ENCODE data around the gene TAF4B.
"Not testable (repeated sequence)": the region's sequence is repeated elsewhere in the genome, so short reads cannot be mapped to it uniquely, and the experiment has no call there.

The TAF4B gene

GRCh38 chr18:26425148-26425531 lies 198.9 kb downstream of the TAF4B start:
- TF ChIP-seq, protein P1, sequence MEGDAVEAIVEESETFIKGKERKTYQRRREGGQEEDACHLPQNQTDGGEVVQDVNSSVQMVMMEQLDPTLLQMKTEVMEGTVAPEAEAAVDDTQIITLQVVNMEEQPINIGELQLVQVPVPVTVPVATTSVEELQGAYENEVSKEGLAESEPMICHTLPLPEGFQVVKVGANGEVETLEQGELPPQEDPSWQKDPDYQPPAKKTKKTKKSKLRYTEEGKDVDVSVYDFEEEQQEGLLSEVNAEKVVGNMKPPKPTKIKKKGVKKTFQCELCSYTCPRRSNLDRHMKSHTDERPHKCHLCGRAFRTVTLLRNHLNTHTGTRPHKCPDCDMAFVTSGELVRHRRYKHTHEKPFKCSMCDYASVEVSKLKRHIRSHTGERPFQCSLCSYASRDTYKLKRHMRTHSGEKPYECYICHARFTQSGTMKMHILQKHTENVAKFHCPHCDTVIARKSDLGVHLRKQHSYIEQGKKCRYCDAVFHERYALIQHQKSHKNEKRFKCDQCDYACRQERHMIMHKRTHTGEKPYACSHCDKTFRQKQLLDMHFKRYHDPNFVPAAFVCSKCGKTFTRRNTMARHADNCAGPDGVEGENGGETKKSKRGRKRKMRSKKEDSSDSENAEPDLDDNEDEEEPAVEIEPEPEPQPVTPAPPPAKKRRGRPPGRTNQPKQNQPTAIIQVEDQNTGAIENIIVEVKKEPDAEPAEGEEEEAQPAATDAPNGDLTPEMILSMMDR (IDR thresholded peaks at IDR 0.05; ENCODE audit: low read depth, low read length, missing control alignments): no peak
- no peak overlapping the region for H3K4me3 ChIP-seq (replicated peaks; ENCODE audit: low read depth, low read length)
- no peak for DNase-seq (ENCODE audit: extremely low read depth, low read depth)

DNA sequence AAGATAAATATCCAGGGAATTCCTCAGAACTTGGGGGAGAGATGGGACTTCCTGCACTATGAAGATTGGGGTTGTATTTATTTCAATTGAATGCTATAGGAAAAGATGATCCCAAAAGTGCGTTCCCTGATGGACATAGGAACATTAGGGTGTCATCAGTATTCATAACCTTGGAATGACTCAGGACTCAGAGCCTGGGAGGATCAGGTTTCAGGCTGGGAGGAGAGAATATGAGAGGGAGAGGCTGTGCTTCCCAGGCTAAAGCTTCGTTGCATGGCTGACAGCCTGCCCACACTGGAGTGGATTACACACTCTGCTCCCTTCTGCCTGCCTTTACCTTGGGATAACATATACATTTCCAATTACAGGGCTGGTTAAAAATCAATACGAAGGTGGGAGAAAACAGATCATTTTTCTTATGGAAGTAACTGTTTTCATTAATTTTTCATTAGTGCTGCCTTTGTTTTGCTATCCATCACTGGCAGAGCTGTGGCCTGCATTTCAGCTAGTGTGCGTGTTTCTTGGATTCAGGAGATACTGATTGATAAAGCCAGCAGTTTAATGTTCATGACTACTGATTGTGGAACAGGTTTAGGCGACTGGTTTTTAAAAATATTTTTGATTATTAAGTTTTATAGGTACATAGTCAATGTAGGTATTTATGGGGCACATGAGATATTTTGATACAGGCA lies 203.4 kb downstream of the TAF4B start:
- peak; percentile 65 for DNase-seq (ENCODE audit: extremely low read depth, low read depth)
- TF ChIP-seq, protein P1 (IDR thresholded peaks at IDR 0.05; ENCODE audit: low read depth, low read length, missing control alignments): no peak
- H3K4me3 ChIP-seq (replicated peaks; ENCODE audit: low read depth, low read length): no peak overlapping the region

GRCh38 chr18:26432651-26433424 lies 206.6 kb downstream of the TAF4B start:
- TF ChIP-seq, protein P1 (IDR thresholded peaks at IDR 0.05; ENCODE audit: low read depth, low read length, missing control alignments): no peak
- no peak for DNase-seq (ENCODE audit: extremely low read depth, low read depth)
- H3K4me3 ChIP-seq (replicated peaks; ENCODE audit: low read depth, low read length): no peak overlapping the region

DNA sequence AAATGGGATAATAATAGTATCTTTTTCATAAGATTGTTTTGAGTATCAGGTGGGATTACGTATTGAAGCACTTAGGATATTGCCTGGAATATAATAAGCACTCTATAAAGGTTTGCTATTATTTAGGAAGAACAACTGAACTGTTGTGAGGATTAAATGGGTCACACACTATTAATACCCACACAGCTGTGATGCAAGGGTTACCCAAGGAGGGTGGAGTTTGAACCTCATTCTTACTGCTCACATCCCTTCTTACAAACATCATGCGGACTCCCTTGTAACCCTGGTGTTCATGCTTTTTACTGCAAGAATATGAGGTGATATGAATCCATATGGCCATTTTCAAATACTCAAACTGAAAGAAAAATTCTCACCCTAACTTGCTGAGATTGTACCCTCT lies 208.6 kb downstream of the TAF4B start:
- TF ChIP-seq, protein P1 (IDR thresholded peaks at IDR 0.05; ENCODE audit: low read depth, low read length, missing control alignments): no peak
- no peak for DNase-seq (ENCODE audit: extremely low read depth, low read depth)
- H3K4me3 ChIP-seq (replicated peaks; ENCODE audit: low read depth, low read length): no peak overlapping the region

DNA sequence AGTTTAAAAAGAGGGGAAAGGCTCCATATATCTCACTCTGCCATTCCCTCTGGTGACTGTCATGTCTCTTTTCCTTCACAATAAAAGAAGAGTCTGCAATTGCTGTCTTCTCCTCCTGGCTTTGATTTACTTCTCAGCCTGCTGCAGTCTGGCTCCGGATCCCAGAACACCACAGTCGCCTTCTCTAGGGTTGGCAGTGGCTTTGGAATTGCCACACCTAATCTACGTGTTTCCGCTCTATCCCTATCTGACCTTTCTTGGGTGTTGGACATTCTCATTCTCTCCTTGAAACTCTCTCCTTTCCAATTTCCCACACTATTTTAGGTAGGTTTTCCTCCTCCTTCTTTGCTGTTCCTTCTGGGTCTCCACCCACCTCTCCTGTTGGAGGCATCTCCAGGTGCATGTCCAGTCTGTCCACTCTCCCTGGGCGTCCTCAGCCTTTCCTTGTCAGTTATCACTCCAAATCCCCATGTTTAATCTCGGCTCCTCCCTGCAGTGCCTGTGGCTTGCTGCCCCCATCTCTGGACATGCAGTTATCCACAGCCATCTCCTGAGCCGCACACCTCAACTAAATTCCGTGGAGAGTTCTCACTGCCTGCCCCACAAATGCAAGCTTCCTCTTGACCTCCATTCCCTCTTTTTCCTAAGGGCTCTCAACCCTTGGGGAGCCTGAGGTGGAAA lies 209.3 kb downstream of the TAF4B start:
- no peak for DNase-seq (ENCODE audit: extremely low read depth, low read depth)
- no peak overlapping the region for H3K4me3 ChIP-seq (replicated peaks; ENCODE audit: low read depth, low read length)
- TF ChIP-seq, protein P1 (IDR thresholded peaks at IDR 0.05; ENCODE audit: low read depth, low read length, missing control alignments): no peak

DNA sequence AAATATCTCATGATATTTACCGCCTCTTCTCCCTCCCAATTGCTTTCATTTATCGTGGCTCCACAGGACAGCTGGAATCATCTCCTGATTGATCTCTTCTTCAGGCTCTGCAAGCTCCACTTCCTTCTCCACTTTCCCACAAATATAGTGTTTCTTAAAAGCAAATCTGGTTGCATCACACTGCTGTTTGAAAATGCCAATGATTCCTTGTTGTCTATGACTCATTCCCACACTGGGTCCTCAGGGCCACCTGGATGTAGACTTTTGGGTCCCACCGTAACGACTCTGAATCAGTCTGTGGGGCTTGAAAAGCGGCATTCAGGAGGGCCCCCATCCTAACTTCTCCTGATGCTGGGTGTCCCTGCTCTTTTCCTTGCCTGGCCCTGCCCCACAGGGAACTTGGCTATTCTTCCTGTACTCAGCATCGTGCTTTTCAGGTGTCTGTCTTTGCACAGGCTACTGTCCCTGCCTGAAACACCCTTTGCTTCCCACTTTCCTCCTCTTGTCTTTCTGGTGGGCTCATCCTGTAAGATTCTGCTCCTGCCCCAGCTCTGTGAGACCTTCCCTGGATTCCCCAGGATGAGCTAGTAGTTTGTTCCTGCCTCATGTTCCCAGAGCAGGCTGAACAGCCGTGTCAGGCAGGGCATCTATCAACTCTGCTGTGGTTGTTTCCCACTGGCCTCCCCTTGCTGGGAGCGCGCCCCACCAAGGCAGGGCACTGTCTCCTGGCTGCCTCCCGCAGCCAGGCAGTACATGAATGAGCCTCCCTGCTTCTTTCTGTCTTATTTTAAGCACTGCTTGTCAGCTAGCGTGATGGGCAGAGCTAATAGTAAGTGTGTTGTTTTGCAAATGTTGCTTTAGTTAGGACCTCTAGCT lies 210.2 kb downstream of the TAF4B start:
- TF ChIP-seq, protein P1 (IDR thresholded peaks at IDR 0.05; ENCODE audit: low read depth, low read length, missing control alignments): no peak
- H3K4me3 ChIP-seq (replicated peaks; ENCODE audit: low read depth, low read length): no peak overlapping the region
- DNase-seq (ENCODE audit: extremely low read depth, low read depth): peak; percentile 48

DNA sequence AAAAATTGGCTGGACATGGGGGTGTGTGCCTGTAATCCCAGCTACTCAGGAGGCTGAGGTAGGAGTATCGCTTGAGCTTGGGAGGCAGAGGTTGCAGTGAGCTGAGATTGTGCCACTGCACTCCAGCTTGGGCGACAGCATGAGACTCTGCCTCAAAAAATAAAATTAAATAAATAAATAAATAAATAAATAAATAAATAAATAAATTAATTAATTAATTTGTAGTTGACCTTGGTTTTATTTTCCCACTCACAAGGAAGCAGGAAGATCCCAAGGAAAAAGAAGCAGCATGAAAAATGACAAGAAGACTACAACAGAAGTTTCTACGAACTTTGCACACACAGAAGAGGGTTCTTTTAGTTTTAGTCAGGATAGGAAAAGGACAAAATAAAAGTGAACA lies 211.4 kb downstream of the TAF4B start:
- DNase-seq (ENCODE audit: extremely low read depth, low read depth); H3K4me3 ChIP-seq (replicated peaks; ENCODE audit: low read depth, low read length): not testable (repeated sequence)

Data from HFF-Myc (cell line).